Measurements from ENCODE around the gene ANKS6.
A peak's percentile ranks its signal among the peaks of the same experiment; 100 is the strongest.

ANKS6 gene

DNA sequence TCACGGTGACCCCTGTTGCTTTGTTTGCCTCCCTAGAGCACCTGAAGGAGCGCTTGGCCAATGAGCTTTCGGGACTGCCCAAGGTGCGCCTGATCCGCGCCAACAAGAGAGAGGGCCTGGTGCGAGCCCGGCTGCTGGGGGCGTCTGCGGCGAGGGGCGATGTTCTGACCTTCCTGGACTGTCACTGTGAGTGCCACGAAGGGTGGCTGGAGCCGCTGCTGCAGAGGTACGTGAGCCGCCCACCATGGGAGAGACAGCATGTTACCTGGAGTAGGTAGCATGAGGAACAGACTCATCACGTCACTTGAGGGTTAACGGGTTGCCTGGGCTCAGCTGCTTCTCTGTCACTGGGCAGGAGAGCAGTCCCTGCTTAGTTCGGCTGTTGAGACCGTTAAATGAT lies 30.4 kb upstream of the ANKS6 start:
- Mint-ChIP-seq H3K27me3 (no peaks in the 10 kb centered on the region), H3K27ac (no peak overlapping the region), H3K9me3 (no peaks in the 10 kb centered on the region), H3K36me3 (peaks cover 2 to 5% of the 10 kb centered on the region in 2 donors), H3K4me3 (no peak overlapping the region), H3K4me1 (no peaks in the 10 kb centered on the region)
- DNase-seq, result no peak
- no peak for ATAC-seq (replicated peaks)

DNA sequence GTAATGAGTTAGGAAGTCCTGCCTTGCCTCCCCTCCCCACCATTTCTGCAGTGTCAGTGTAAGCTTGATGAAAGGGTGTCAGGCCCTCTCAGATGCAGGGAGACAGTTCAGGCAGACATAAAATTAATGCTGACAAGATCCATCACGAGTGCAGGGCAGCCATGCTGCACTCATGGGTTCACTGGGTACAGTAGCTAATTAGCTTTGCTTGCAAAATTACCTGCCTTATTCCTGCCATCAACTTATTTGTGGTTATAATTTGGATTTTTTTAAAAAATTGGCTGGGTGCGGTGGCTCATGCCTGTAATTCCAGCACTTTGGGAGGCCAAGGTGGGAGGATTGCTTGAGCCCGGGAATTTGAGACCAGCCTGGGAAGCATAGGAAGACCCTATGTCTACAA lies 29.1 kb upstream of the ANKS6 start:
- no peak overlapping the region for H3K4me3 Mint-ChIP-seq
- H3K9me3 Mint-ChIP-seq, result no peaks in the 10 kb centered on the region

DNA sequence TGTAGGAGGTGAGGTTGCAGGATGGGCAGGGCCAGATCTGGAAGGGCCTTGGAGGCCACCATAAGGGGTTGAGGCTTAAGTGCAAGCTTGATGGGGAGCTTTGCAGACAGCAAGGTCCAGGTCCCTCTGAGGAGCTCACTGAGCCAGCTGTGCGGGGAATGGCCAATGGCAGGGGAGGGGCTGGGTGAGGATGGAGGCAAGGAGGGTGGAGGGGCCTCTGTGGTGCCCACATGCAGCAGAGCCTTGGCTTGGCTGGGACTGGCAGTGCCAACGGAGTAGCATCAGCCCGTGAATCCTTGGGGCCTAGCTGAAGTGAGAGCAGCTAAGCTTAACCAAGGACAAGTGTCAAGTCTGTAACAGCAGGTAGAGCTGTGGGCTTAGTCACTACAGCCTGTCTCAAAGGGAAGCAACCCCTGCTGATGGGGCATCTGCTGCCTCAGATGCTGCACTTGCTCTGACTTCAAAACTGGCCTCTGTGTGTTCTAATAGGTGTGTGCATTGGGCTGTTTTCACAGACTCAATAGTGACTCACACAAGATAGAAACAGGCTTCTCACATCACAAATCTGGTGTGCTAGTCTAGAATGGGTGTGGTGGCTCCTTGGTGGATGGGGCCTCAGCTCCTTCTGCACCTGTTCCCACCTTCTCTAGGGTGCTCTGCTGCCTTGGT lies 27.4 kb upstream of the ANKS6 start:
- H3K4me1 Mint-ChIP-seq, result no peaks in the 10 kb centered on the region
- H3K9me3 Mint-ChIP-seq, result no peaks in the 10 kb centered on the region
- H3K27ac Mint-ChIP-seq, result no peak overlapping the region
- H3K4me3 Mint-ChIP-seq, result no peak overlapping the region
- DNase-seq, result no peak
- no peaks in the 10 kb centered on the region for H3K27me3 Mint-ChIP-seq
- no peak for ATAC-seq (replicated peaks)
- peaks cover 5% of the 10 kb centered on the region in 2 donors for H3K36me3 Mint-ChIP-seq

More for the DNA sequence above, 29.1 kb upstream of the ANKS6 start:
- Mint-ChIP-seq H3K27me3 (no peaks in the 10 kb centered on the region), H3K27ac (no peak overlapping the region), H3K36me3 (peaks cover 5% of the 10 kb centered on the region in 2 donors), H3K4me1 (no peaks in the 10 kb centered on the region)
- no peak for ATAC-seq (replicated peaks)
- DNase-seq, result no peak

GRCh38 chr9:98822661-98823060 lies 26.3 kb upstream of the ANKS6 start:
- Mint-ChIP-seq H3K9me3 (no peaks in the 10 kb centered on the region), H3K27ac (no peak overlapping the region), H3K27me3 (no peaks in the 10 kb centered on the region), H3K4me1 (no peaks in the 10 kb centered on the region), H3K4me3 (no peak overlapping the region), H3K36me3 (peaks cover 0 to 5% of the 10 kb centered on the region in 2 donors)
- ATAC-seq (replicated peaks) (no peak), DNase-seq (no peak)

- DNase-seq, result no peak
- Mint-ChIP-seq H3K27me3 (no peaks in the 10 kb centered on the region), H3K9me3 (no peaks in the 10 kb centered on the region), H3K4me1 (no peaks in the 10 kb centered on the region), H3K36me3 (peaks cover 0 to 5% of the 10 kb centered on the region in 2 donors), H3K27ac (no peak overlapping the region), H3K4me3 (no peak overlapping the region)
- no peak for ATAC-seq (replicated peaks)
Measured at GRCh38 chr9:98821831-98822230, 25.5 kb upstream of the ANKS6 start.

DNA sequence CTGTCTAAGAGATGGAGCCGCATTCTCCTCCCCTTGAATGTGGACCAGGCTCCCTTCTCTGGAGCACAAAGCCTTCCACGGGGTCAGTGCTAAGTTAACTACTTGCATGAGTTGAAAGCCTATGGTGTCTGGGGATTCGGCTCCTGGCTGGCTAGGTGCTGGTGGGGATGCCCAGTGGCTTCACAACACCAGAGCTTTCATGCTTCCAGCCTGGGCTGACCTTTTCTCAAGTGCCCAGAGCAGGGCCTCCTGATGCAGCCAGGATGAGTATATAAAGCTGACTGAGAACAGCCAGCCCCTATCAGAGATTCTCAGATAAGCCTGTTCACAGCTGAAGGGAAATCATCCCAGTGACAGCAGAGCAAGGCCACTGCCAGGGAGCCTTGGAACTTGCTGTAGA lies 22.9 kb upstream of the ANKS6 start:
- no peak overlapping the region for H3K4me3 Mint-ChIP-seq
- no peak for DNase-seq
- no peaks in the 10 kb centered on the region for H3K27me3 Mint-ChIP-seq
- ATAC-seq (replicated peaks), result no peak
- no peaks in the 10 kb centered on the region for H3K9me3 Mint-ChIP-seq
- peaks cover 0 to 5% of the 10 kb centered on the region in 2 donors for H3K36me3 Mint-ChIP-seq
- H3K4me1 Mint-ChIP-seq, result no peaks in the 10 kb centered on the region
- H3K27ac Mint-ChIP-seq, result no peak overlapping the region

- H3K4me3 Mint-ChIP-seq, result no peak overlapping the region
- ATAC-seq (replicated peaks) (no peak), DNase-seq (no peak)
- H3K36me3 Mint-ChIP-seq, result peaks cover 3 to 5% of the 10 kb centered on the region in 2 donors
- H3K27me3 Mint-ChIP-seq, result no peaks in the 10 kb centered on the region
- no peaks in the 10 kb centered on the region for H3K4me1 Mint-ChIP-seq
- no peaks in the 10 kb centered on the region for H3K9me3 Mint-ChIP-seq
- no peak overlapping the region for H3K27ac Mint-ChIP-seq
Measured at GRCh38 chr9:98818764-98819163, 22.4 kb upstream of the ANKS6 start.

GRCh38 chr9:98815391-98815951 lies 19.1 kb upstream of the ANKS6 start:
- no peak for ATAC-seq (replicated peaks)

DNA sequence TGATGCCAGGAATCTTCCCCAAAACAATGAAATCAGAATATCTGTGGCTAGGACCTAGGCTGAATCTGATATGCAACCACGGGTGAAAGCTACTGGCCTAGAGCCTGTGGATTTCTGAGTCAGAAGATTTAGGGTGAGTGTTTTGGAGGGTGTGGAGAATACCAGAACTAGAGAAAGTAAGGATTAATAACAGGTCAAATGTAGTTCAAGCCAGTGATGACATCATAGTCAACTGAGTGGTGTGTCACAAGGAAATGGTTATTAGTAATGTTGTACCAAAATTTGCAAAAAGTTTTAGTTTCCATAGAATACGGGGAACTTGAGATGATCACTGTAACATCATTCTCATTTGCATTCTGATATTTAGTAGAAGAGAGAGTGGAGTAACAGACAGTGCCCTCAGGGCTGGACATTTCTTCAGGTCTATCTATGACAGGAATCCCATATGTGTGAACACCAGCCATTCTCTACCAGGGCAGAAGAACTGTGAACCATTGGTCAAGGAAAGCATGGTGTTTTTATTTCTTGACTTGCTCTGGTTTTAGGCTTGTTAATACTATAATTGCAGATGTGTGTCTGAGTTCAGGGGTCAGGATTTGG lies 14.8 kb upstream of the ANKS6 start:
- Mint-ChIP-seq H3K27me3 (peaks cover 14 to 23% of the 10 kb centered on the region in 2 donors), H3K9me3 (no peaks in the 10 kb centered on the region), H3K4me3 (no peak overlapping the region), H3K4me1 (peaks cover 15 to 20% of the 10 kb centered on the region in 2 donors), H3K36me3 (peaks cover 3% of the 10 kb centered on the region in 2 donors), H3K27ac (no peak overlapping the region)
- ATAC-seq (replicated peaks) (peak in 1 of 2 donors; percentile 23), DNase-seq (no peak)

More at GRCh38 chr9:98815391-98815951, 19.1 kb upstream of the ANKS6 start:
- DNase-seq, result no peak
- Mint-ChIP-seq H3K4me1 (no peaks in the 10 kb centered on the region), H3K4me3 (no peak overlapping the region), H3K36me3 (peaks cover 3% of the 10 kb centered on the region in 2 donors), H3K9me3 (no peaks in the 10 kb centered on the region), H3K27ac (no peak overlapping the region), H3K27me3 (peaks cover 0 to 4% of the 10 kb centered on the region in 2 donors)

DNA sequence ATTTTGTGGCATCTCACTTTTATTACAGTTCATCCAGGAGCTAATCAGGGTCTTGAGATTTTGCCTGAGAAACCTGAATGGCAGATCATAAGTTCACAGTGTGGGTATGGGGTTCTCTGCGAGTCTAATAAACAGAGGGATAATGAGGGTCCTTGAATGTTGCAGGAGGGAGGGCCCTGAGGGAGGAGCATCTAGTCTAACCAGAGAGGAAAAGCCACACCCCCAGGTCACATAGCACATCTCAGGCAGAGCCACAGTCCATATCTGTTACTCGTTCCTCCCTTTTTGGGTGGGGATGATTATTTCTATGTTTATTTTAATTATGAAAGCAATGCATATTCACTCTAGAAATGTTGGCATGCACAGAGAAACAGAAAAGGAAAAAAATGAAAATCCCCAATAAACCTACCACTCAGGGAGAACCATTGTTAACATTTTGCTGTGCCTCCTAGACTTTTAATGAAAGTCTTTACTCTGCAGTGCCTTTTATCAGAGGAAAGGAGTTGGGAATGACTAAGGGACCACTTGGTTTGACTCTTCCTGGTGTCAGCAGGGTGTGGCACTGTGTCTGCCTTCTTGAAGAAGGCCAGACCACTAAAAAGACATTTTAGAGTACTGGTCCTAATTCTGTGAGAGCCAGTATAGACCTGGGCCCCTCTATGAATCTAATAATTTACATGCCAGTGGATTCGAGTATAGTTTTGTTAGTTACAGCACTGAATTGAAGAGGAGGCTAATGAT lies 13.9 kb upstream of the ANKS6 start:
- H3K9me3 Mint-ChIP-seq, result no peaks in the 10 kb centered on the region
- peaks cover 14 to 26% of the 10 kb centered on the region in 2 donors for H3K27me3 Mint-ChIP-seq
- no peak for DNase-seq
- peaks cover 3% of the 10 kb centered on the region in 2 donors for H3K36me3 Mint-ChIP-seq
- H3K4me1 Mint-ChIP-seq, result peaks cover 15 to 20% of the 10 kb centered on the region in 2 donors
- H3K27ac Mint-ChIP-seq, result no peak overlapping the region
- no peak for ATAC-seq (replicated peaks)
- H3K4me3 Mint-ChIP-seq, result no peak overlapping the region

DNA sequence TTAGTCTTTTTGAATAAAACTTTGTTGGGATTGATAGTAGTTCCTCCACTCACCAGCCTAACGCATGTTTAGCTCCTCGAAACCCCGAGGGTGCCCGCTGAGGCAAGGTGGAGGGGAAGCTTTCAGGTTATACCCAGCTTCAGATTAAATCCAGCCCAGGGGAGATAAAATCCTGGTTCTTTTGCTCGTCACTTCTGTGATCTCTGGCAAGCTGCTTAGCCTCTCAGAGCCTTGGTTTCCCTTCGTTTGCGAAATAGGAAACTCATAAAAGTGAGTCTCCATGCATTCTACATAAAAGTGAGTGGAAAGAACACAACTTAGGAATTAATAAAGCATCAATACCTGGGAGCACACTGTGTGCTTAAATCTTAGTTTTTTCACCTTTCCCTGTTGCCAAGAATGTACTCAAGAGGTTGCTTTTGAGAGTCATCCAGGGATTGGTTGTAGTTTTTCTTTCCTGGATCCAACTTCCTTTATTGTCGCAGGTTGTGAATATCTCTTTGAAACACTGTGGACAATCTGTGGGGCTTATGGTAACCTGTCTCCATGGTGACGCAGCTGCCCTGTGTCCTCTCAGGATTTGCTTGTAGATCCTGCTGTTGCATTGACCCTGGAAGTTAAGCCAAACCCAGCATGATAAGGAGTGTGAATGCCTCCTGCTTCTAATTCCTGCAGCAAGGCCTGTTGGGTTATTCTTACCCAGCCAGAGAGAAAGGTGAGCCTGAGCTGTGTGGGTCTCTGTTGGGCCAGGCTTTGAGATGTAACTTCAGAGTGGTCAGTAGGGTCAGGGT lies 13.2 kb upstream of the ANKS6 start:
- peaks cover 14 to 31% of the 10 kb centered on the region in 2 donors for H3K27me3 Mint-ChIP-seq
- H3K27ac Mint-ChIP-seq, result no peak overlapping the region
- H3K4me3 Mint-ChIP-seq, result peak overlapping the region; percentile 25 to 35
- DNase-seq, result no peak
- ATAC-seq (replicated peaks), result no peak
- peaks cover 3% of the 10 kb centered on the region in 2 donors for H3K36me3 Mint-ChIP-seq
- peaks cover 15 to 20% of the 10 kb centered on the region in 2 donors for H3K4me1 Mint-ChIP-seq
- no peaks in the 10 kb centered on the region for H3K9me3 Mint-ChIP-seq

DNA sequence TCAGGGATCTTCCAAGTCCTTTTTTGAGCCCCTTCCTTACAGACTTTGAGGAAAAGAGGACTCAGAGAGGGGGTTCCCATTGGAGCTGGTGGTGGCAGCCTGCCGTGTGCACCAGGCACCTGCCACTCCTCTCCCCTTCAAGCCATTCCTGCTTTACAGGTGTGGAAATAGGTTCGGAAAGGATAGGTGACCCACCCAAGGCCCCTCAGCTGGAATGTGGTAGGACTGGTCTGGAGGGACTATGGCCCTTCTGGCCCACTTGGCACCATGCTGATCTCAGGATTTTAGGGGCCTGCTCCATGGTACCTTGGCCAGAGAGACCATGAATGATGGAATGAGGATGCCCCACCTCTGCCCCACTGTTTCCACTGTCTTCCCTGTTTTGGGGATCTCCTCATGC lies 12.5 kb upstream of the ANKS6 start:
- Mint-ChIP-seq H3K36me3 (peaks cover under 1 to 3% of the 10 kb centered on the region in 2 donors), H3K27ac (no peak overlapping the region), H3K4me3 (peak overlapping the region; percentile 86 to 89), H3K4me1 (peaks cover 15 to 20% of the 10 kb centered on the region in 2 donors), H3K27me3 (peaks cover 14 to 31% of the 10 kb centered on the region in 2 donors), H3K9me3 (no peaks in the 10 kb centered on the region)
- ATAC-seq (replicated peaks), result no peak
- DNase-seq, result no peak

GRCh38 chr9:98808411-98808815 lies 12.1 kb upstream of the ANKS6 start:
- peak; percentile 33 to 36 for ATAC-seq (replicated peaks)
- Mint-ChIP-seq H3K9me3 (no peaks in the 10 kb centered on the region), H3K36me3 (peaks cover 0 to 3% of the 10 kb centered on the region in 2 donors), H3K4me3 (peak overlapping the region; percentile 86 to 89), H3K27ac (peak overlapping the region; percentile 37), H3K4me1 (peaks cover 15 to 20% of the 10 kb centered on the region in 2 donors), H3K27me3 (peaks cover 14 to 33% of the 10 kb centered on the region in 2 donors)
- no peak for DNase-seq

DNA sequence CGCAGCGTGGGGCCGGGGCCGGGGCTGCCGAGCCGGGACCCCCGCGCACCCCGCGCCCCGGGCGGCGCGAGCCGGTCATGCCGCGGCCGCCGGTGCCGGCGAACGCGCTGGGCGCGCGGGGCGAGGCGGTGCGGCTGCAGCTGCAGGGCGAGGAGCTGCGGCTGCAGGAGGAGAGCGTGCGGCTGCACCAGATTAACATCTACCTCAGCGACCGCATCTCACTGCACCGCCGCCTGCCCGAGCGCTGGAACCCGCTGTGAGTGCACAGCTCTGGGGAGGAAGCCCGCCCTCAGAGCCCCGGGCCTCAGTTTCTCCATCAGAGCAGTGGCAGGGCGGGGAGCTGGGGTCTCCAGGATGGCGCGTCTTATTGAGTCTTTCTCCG lies 11.4 kb upstream of the ANKS6 start:
- Mint-ChIP-seq H3K4me3 (peak overlapping the region; percentile 86 to 89), H3K4me1 (peaks cover 15 to 20% of the 10 kb centered on the region in 2 donors), H3K27me3 (peaks cover 14 to 36% of the 10 kb centered on the region in 2 donors), H3K27ac (peak overlapping the region; percentile 37), H3K9me3 (no peaks in the 10 kb centered on the region), H3K36me3 (peaks cover 0 to 3% of the 10 kb centered on the region in 2 donors)
- ATAC-seq (replicated peaks) (peak; percentile 74 to 79), DNase-seq (no peak)

All from stimulated activated naive B cell treated with anti-CD40 and anti-IgM and Interleukin-4, amounts not matched to agents 10 μg/mL and 1 μg/mL and 100 μg/mL, for 72 hours (primary cell).